ENCODE results near the gene MIX23.

GRCh38 chr3:122364490-122364889, 18.5 kb downstream of the MIX23 start:
- TF ChIP-seq CTCF (IDR thresholded peaks at IDR 0.05), result no peak
- no peak for TF ChIP-seq POLR2A (IDR thresholded peaks at IDR 0.05)
